Measurements from ENCODE around the gene KIF13A. TPM values are rescaled to one million over a fixed set of nuclear protein-coding genes. Genes with fewer than 3 reads are reported as not detected.
"Not testable (repeated sequence)": the region's sequence is repeated elsewhere in the genome, so short reads cannot be mapped to it uniquely, and the experiment has no call there.

KIF13A gene
- total RNA-seq, 1 donor from 2014 or later: 84.5 TPM

- DNase-seq (ENCODE audit: low read depth): no peak
Observed at GRCh38 chr6:17851720-17852161, 135.7 kb downstream of the KIF13A start.

- DNase-seq (ENCODE audit: low read depth): no peak
Observed at GRCh38 chr6:17851001-17851719, 136.3 kb downstream of the KIF13A start.

- DNase-seq (ENCODE audit: low read depth): no peak
Observed at GRCh38 chr6:17850281-17850680, 137.2 kb downstream of the KIF13A start.

GRCh38 chr6:17847203-17847760 lies 140.2 kb downstream of the KIF13A start:
- no peak for DNase-seq (ENCODE audit: low read depth)

- DNase-seq (ENCODE audit: low read depth): no peak
Observed at GRCh38 chr6:17846762-17847161, 140.7 kb downstream of the KIF13A start.

GRCh38 chr6:17845598-17845997 lies 141.8 kb downstream of the KIF13A start:
- no peak for DNase-seq (ENCODE audit: low read depth)

GRCh38 chr6:17844967-17845366 lies 142.5 kb downstream of the KIF13A start:
- not testable (repeated sequence) for DNase-seq (ENCODE audit: low read depth)

GRCh38 chr6:17842934-17843821 lies 144.3 kb downstream of the KIF13A start:
- no peak for DNase-seq (ENCODE audit: low read depth)

- DNase-seq (ENCODE audit: low read depth): peak; percentile 60
Observed at GRCh38 chr6:17842014-17842776, 145.2 kb downstream of the KIF13A start.

- DNase-seq (ENCODE audit: low read depth): no peak
Observed at GRCh38 chr6:17839513-17840223, 147.8 kb downstream of the KIF13A start.

GRCh38 chr6:17836293-17836692 lies 151.1 kb downstream of the KIF13A start:
- no peak for DNase-seq (ENCODE audit: low read depth)

- DNase-seq (ENCODE audit: low read depth): no peak
Observed at GRCh38 chr6:17835784-17836183, 151.7 kb downstream of the KIF13A start.

GRCh38 chr6:17831135-17831534 lies 156.3 kb downstream of the KIF13A start:
- DNase-seq (ENCODE audit: low read depth): peak; percentile 88

GRCh38 chr6:17829905-17830304 lies 157.5 kb downstream of the KIF13A start:
- DNase-seq (ENCODE audit: low read depth): no peak

GRCh38 chr6:17828149-17828548 lies 159.3 kb downstream of the KIF13A start:
- DNase-seq (ENCODE audit: low read depth): no peak

GRCh38 chr6:17826301-17826700 lies 161.1 kb downstream of the KIF13A start:
- DNase-seq (ENCODE audit: low read depth): no peak

- peak; percentile 84 for DNase-seq (ENCODE audit: low read depth)
Observed at GRCh38 chr6:17820055-17820454, 167.4 kb downstream of the KIF13A start.

GRCh38 chr6:17817763-17818162 lies 169.7 kb downstream of the KIF13A start:
- DNase-seq (ENCODE audit: low read depth): no peak

- DNase-seq (ENCODE audit: low read depth): no peak
Observed at GRCh38 chr6:17816921-17817611, 170.4 kb downstream of the KIF13A start.

GRCh38 chr6:17813542-17813941 lies 173.9 kb downstream of the KIF13A start:
- no peak for DNase-seq (ENCODE audit: low read depth)
